Measurements from ENCODE around the gene MYOC.
"Not testable (repeated sequence)": the region's sequence is repeated elsewhere in the genome, so short reads cannot be mapped to it uniquely, and the experiment has no call there.

Gene MYOC

GRCh38 chr1:171652234-171652822, at the start of gene MYOC:
Gene MYOC (minus strand): TSS chr1:171652688. CDS start chr1:171652611, 77 bp downstream.
- no peak for DNase-seq

GRCh38 chr1:171699531-171699930, 47.0 kb upstream of the MYOC start:
- DNase-seq = no peak

GRCh38 chr1:171695772-171696171, 43.3 kb upstream of the MYOC start:
- not testable (repeated sequence) for DNase-seq

GRCh38 chr1:171693541-171693940, 41.1 kb upstream of the MYOC start:
- DNase-seq = not testable (repeated sequence)

- no peak for DNase-seq
Measured at GRCh38 chr1:171683870-171684269, 31.4 kb upstream of the MYOC start.

- DNase-seq = no peak
Measured at GRCh38 chr1:171680339-171680738, 27.9 kb upstream of the MYOC start.

- DNase-seq = no peak
Measured at GRCh38 chr1:171676823-171677222, 24.3 kb upstream of the MYOC start.

GRCh38 chr1:171674431-171675405, 22.2 kb upstream of the MYOC start:
- no peak for DNase-seq

GRCh38 chr1:171670739-171671138, 18.3 kb upstream of the MYOC start:
- DNase-seq = no peak

- no peak for DNase-seq
Measured at GRCh38 chr1:171668372-171668771, 15.9 kb upstream of the MYOC start.

- DNase-seq = peak; percentile 18
Measured at GRCh38 chr1:171666114-171666769, 13.8 kb upstream of the MYOC start.

GRCh38 chr1:171664976-171665375, 12.5 kb upstream of the MYOC start:
- peak; percentile 35 for DNase-seq

- peak; percentile 84 for DNase-seq
Measured at GRCh38 chr1:171663854-171664575, 11.5 kb upstream of the MYOC start.

GRCh38 chr1:171663036-171663853, 10.8 kb upstream of the MYOC start:
- DNase-seq = no peak

- DNase-seq = no peak
Measured at GRCh38 chr1:171661076-171661650, 8.7 kb upstream of the MYOC start.

GRCh38 chr1:171656206-171656605, 3.7 kb upstream of the MYOC start:
- not testable (repeated sequence) for DNase-seq

- DNase-seq = no peak
Measured at GRCh38 chr1:171655746-171656116, 3.2 kb upstream of the MYOC start.

GRCh38 chr1:171654942-171655745, 2.7 kb upstream of the MYOC start:
- peak; percentile 69 for DNase-seq

GRCh38 chr1:171654201-171654941, 1.9 kb upstream of the MYOC start:
- peak; percentile 41 for DNase-seq

GRCh38 chr1:171653796-171654195, 1.3 kb upstream of the MYOC start:
- DNase-seq = no peak

Data from NCI-H82 (cell line).